Measurements from ENCODE around the gene GPD2. TPM values are rescaled to one million over a fixed set of nuclear protein-coding genes. Genes with fewer than 3 reads are reported as not detected.

GPD2 gene
- total and polyA plus RNA-seq, 2 experiments from 2014 or later, result 11.3 to 27.4 TPM

- no peaks in the 10 kb centered on the region for H3K9me3 ChIP-seq (ENCODE audit: low read depth)
- peaks cover 5% of the 10 kb centered on the region for H3K4me1 ChIP-seq (ENCODE audit: low read depth)
- no peak for TF ChIP-seq CTCF (IDR thresholded peaks at IDR 0.05; ENCODE audit: low read depth, low read length)
- no peak for DNase-seq (ENCODE audit: low read depth in 1 of 2, low spot score in 1 of 2)
- H3K36me3 ChIP-seq, result no peaks in the 10 kb centered on the region
- no peak overlapping the region for H3K27ac ChIP-seq
- no peaks in the 10 kb centered on the region for H3K27me3 ChIP-seq
- no peak overlapping the region for H3K4me3 ChIP-seq
Measured at GRCh38 chr2:156430236-156430979, 5.8 kb upstream of the GPD2 start.

GRCh38 chr2:156430980-156431358, 5.2 kb upstream of the GPD2 start:
- no peak for TF ChIP-seq CTCF (IDR thresholded peaks at IDR 0.05; ENCODE audit: low read depth, low read length)
- peak in 1 of 2 donors; percentile 50 for DNase-seq (ENCODE audit: low read depth in 1 of 2, low spot score in 1 of 2)
- Histone ChIP-seq H3K9me3 (ENCODE audit: low read depth) (no peaks in the 10 kb centered on the region), H3K27me3 (no peaks in the 10 kb centered on the region), H3K4me3 (no peak overlapping the region), H3K27ac (no peak overlapping the region), H3K4me1 (ENCODE audit: low read depth) (peaks cover 6% of the 10 kb centered on the region), H3K36me3 (no peaks in the 10 kb centered on the region)

- H3K36me3 ChIP-seq, result no peaks in the 10 kb centered on the region
- no peak for TF ChIP-seq CTCF (IDR thresholded peaks at IDR 0.05; ENCODE audit: low read depth, low read length)
- peak in 1 of 2 donors; percentile 52 for DNase-seq (ENCODE audit: low read depth in 1 of 2, low spot score in 1 of 2)
- no peaks in the 10 kb centered on the region for H3K27me3 ChIP-seq
- peak overlapping the region; percentile 44 for H3K4me3 ChIP-seq
- no peaks in the 10 kb centered on the region for H3K9me3 ChIP-seq (ENCODE audit: low read depth)
- H3K27ac ChIP-seq, result peak overlapping the region; percentile 93
- peaks cover 6% of the 10 kb centered on the region for H3K4me1 ChIP-seq (ENCODE audit: low read depth)
Measured at GRCh38 chr2:156434461-156435291, 1.5 kb upstream of the GPD2 start.

- Histone ChIP-seq H3K27ac (peak overlapping the region; percentile 93), H3K4me1 (ENCODE audit: low read depth) (peaks cover 6% of the 10 kb centered on the region), H3K36me3 (no peaks in the 10 kb centered on the region), H3K27me3 (no peaks in the 10 kb centered on the region), H3K9me3 (ENCODE audit: low read depth) (no peaks in the 10 kb centered on the region), H3K4me3 (peak overlapping the region; percentile 44)
- no peak for DNase-seq (ENCODE audit: low read depth in 1 of 2, low spot score in 1 of 2)
- no peak for TF ChIP-seq CTCF (IDR thresholded peaks at IDR 0.05; ENCODE audit: low read depth, low read length)
Measured at GRCh38 chr2:156435396-156435717, 822 bp upstream of the GPD2 start.

- Histone ChIP-seq H3K4me3 (peak overlapping the region; percentile 44), H3K27me3 (no peaks in the 10 kb centered on the region), H3K27ac (peak overlapping the region; percentile 93), H3K36me3 (no peaks in the 10 kb centered on the region), H3K9me3 (ENCODE audit: low read depth) (no peaks in the 10 kb centered on the region), H3K4me1 (ENCODE audit: low read depth) (peaks cover 6% of the 10 kb centered on the region)
- no peak for TF ChIP-seq CTCF (IDR thresholded peaks at IDR 0.05; ENCODE audit: low read depth, low read length)
- peak in 1 of 2 donors; percentile 20 for DNase-seq (ENCODE audit: low read depth in 1 of 2, low spot score in 1 of 2)
Measured at GRCh38 chr2:156436497-156437085, 412 bp downstream of the GPD2 start.
